Esophagus mucosa (tissue), 1 donor: ENCODE results near the gene FKBP14. TPM values are rescaled to one million over a fixed set of nuclear protein-coding genes. Genes with fewer than 3 reads are reported as not detected.
A peak's percentile ranks its signal among the peaks of the same experiment; 100 is the strongest.

Experiments
- ATAC-seq: fragments of 200-7000 bp; cut with Tn5 transposase; one replicate; pipeline ENCODE4 v1.9.1; 2020
- total RNA-seq: library from RNA; stranded (reverse); gene quantifications from one replicate; pipeline ENCODE4 v1.2.4, GENCODE V29; 2023
- donor health status: DM: yes; HTN: yes; CAD: no.

Gene FKBP14, protein sequence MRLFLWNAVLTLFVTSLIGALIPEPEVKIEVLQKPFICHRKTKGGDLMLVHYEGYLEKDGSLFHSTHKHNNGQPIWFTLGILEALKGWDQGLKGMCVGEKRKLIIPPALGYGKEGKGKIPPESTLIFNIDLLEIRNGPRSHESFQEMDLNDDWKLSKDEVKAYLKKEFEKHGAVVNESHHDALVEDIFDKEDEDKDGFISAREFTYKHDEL
- 7.6 TPM for total RNA-seq

DNA sequence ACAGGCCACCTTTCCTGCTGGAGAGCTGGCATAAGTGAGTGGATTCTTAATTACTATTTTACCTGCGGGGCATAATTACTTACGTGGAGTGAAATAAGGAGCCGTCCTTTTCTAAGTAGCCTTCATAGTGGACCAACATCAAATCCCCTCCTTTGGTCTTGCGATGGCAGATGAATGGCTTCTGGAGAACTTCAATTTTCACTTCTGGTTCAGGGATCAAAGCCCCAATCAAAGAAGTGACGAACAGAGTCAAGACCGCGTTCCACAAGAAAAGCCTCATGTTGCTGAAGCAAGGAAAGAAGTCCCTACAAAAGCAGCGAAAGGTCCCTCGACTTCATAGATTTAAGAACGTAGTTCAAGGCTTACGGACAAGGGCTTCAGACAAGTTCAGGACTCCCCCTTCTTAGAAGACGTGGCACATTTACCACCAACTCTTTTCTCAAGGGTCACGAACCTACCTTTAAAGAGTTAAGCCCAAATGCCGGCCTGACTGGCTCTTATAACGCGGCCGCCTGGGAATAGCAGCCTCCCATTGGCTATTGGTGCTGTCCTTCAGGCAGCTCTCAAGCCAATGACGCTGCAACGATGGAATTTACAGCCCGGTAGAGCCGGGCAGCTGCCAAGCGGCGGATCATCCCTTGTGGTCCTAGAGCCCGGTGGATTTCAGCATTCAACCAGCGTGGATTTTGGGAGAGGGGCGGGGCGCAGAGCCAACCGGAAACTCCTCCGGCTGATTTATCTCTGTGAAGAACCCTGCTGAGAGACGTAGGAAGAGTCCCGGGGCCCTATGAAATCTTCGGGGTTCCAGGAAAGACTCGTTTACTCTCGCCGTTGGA is at the start of gene FKBP14:
FKBP14 (minus strand) TSS at position 474 of the 836 bp plus-strand sequence; CDS start at position 280, 194 bp downstream.
- peak; percentile 96 for ATAC-seq

- no peak for ATAC-seq
Measured at GRCh38 chr7:30074422-30075030, 48.0 kb upstream of the FKBP14 start.

GRCh38 chr7:30072735-30073134 is 46.2 kb upstream of the FKBP14 start:
- no peak for ATAC-seq

DNA sequence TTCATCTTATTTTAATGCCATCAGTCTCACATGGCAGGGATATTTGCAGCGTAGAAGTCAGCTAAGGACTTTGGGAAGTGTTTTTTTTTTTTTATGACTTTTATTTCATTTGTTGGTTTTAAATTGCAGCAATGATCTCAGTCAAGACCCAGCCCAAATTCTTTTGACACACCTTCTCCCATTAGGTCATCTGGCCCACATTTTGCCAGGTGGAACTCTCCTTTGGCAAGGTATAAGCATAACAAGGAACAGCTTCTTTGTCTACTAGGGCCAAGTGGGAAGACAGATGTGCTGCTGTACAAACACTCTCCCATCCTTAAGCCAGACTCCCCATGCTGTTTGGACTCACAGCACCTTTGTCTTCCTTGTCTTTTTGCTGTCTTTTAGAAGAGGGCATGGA is 43.5 kb upstream of the FKBP14 start:
- no peak for ATAC-seq

GRCh38 chr7:30069096-30069867 is 42.8 kb upstream of the FKBP14 start:
- no peak for ATAC-seq

GRCh38 chr7:30068117-30068516 is 41.6 kb upstream of the FKBP14 start:
- no peak for ATAC-seq

GRCh38 chr7:30066687-30067086 is 40.2 kb upstream of the FKBP14 start:
- no peak for ATAC-seq

- ATAC-seq = peak; percentile 75
Measured at GRCh38 chr7:30065746-30066145, 39.2 kb upstream of the FKBP14 start.

DNA sequence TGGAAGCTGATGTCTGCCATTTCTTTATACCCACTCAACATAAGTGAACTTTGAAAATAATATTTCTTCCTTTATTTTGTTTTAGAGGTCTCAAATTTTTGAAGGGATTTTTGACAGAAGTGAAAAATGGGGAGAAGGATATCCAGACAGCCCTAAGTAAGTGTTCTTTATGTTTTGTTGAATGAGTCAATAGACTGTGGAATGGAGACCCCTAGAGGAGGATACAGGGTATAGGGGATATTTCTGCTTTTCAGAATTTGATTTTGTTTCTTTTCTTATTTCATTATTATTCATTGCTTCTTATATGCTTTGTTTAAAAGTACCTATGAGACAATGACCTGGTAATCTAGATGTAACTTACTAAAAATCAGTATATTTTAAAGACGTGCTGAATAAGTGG is 36.1 kb upstream of the FKBP14 start:
- no peak for ATAC-seq

DNA sequence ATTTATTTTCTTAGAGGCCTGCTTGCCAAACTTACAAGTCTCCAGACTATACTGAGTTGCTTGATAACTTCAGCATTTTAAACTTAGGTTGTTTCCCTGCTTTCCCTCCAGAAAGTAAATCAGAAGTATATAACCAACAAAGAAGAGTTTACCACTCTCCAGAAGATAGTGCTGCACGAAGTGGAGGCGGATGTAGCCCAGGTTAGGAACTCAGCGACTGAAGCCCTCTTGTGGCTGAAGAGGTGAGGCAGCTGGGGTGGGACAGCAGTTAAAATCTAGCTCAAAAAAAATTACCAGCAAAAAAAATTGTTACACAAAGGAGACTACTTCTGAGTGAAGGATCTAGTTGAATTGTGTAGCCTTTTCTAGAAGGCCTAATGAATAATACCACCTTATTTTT is 35.3 kb upstream of the FKBP14 start:
- peak; percentile 58 for ATAC-seq

DNA sequence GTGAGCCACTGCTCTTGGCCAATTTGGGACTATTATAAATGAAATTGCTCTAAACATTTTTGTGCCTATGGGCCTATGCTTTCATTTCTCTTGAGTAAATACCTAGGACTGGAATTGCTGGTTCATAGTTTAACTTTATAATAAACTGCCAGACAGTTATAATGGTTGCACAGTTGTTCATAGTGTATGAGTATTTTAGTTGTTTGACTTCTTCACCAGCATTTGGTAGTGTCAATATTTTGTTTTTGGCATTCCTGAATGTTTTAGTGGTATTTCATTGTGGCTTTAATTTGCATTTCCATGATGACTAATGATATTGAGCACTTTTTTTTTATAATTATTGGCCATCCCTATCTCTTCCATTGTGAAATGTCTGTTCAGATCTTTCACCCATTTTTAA is 31.2 kb upstream of the FKBP14 start:
- no peak for ATAC-seq

- no peak for ATAC-seq
Measured at GRCh38 chr7:30053068-30053467, 26.6 kb upstream of the FKBP14 start.

DNA sequence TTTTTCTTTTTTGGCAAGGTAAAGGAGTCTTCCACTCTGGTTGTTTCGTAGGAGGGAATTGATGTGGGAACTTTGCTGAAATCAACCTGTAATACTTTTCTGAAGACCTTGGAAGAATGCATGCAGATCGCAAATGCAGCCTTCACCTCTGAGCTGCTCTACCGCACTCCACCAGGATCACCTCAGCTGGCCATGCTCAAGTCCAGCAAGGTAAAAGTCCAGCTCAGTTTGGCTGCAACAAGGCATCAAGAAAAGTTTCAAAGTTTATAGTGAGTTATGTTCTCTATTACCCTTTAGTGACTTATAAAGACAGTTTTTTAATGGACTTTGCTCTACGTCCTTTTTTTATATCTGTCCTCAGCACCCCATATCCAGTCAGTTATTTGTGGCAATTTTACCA is 22.7 kb upstream of the FKBP14 start:
- no peak for ATAC-seq

DNA sequence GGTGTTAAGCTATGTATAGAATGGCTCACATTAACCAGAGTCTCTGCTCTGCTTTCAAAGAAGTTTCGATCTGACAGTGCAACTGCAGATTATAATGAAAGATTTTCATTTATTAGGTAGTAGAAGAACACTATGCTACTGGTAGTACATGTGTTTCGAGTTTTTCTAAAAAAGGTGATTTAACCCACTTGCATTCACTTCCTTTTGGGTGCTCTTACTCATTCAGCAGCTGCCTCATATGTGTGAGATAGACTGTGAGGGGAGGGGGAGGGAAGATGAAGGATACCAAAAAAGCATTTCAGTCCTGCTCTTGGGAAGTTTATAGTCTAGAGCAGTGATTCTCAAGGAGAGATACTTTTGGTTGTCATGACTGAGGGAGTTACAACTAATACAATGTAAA is 22.1 kb upstream of the FKBP14 start:
- ATAC-seq = no peak

- no peak for ATAC-seq
Measured at GRCh38 chr7:30047124-30047523, 20.6 kb upstream of the FKBP14 start.

DNA sequence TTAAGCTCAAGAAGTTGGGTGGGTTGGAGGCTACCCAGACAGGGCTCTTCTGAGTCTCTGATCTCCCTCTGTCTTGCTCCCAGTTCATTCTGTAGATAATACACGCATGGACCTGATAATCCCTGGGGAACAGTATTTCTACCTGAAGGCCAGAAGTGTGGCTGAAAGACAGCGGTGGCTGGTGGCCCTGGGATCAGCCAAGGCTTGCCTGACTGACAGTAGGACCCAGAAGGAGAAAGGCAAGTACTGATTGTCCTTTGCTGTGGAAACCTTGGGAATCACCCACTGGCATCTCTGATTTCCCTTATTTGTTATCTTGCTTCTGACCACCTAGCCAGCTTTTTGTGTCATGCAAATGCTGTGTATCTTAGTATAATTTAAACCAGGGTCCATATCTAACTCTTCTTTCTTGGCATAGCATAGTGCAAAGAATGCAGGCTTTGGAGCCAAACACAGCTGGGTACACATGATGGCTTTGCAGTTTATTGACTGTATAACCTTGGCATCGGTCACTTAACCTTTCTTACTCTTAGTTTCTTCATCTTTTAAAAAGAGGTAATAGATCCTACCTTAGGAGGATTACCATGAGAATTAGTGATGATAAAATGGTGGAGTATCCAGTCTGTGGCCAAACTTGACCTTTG is 19.7 kb upstream of the FKBP14 start:
- no peak for ATAC-seq

- ATAC-seq = no peak
Measured at GRCh38 chr7:30041526-30042269, 15.2 kb upstream of the FKBP14 start.

DNA sequence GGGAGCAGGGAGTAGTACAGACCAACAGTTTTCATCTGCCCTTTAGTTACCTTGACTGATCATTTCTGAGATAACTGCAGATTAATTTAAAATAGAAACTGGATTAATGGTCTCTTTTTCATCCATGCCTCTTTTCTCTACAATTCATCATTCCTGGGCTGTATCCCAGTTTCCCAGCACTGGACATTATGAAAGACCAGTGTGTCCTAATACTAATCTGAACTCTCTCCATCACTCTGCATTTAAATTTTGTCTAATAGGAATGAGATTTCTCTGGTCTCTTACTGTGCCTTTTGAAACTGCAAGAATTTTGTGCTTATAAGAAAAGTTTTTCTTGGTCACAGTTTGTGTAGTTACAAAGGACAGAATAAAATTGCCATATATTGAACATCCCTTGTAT is 14.4 kb upstream of the FKBP14 start:
- ATAC-seq = no peak

GRCh38 chr7:30038196-30038980 is 11.9 kb upstream of the FKBP14 start:
- no peak for ATAC-seq

- no peak for ATAC-seq
Measured at GRCh38 chr7:30036220-30036619, 9.7 kb upstream of the FKBP14 start.

GRCh38 chr7:30034501-30034900 is 8.0 kb upstream of the FKBP14 start:
- ATAC-seq = no peak
